GM23338 (cell line): Measurements from ENCODE around the gene PPY. TPM values are rescaled to one million over a fixed set of nuclear protein-coding genes. Genes with fewer than 3 reads are reported as not detected.

Source experiments
- ATAC-seq: fragments of 200-7000 bp; cut with Tn5 transposase; 3 replicates; pipeline ENCODE4 v1.9.1; 2020
- DNase-seq: peaks from one replicate; pipeline ENCODE4 v3.0.0-alpha.2; 2015; ENCODE audit warnings: low spot score
- H2AFZ ChIP-seq: fragments of 200-600 bp; sonication (generic); 2 replicates; pipeline ENCODE4 v1.8.0; 2016; ENCODE audit warnings: antibody characterized with exemption, mild to moderate bottlenecking, moderate library complexity
- H3F3A ChIP-seq: fragments of 200-600 bp; sonication (generic); replicated peaks from 2 replicates; pipeline ENCODE4 v1.8.0; 2017; ENCODE audit warnings: antibody characterized with exemption, mixed run types, low read depth
- H3K27ac ChIP-seq: fragments of 200-600 bp; sonication (generic); 2 replicates; pipeline ENCODE4 v1.6.1; 2016; ENCODE audit warnings: low read depth
- H3K27me3 ChIP-seq: fragments of 200-600 bp; sonication (generic); 2 replicates; pipeline ENCODE4 v1.8.0; 2016; ENCODE audit warnings: mild to moderate bottlenecking, mixed run types, moderate library complexity; ENCODE audit not compliant: insufficient read depth
- H3K36me3 ChIP-seq: fragments of 200-600 bp; sonication (generic); 2 replicates; pipeline ENCODE4 v1.8.0; 2016; ENCODE audit warnings: mild to moderate bottlenecking; ENCODE audit not compliant: insufficient read depth
- H3K4me1 ChIP-seq: fragments of 200-600 bp; sonication (generic); 2 replicates; pipeline ENCODE4 v1.8.0; 2016; ENCODE audit warnings: mild to moderate bottlenecking, moderate library complexity; ENCODE audit not compliant: insufficient read depth
- H3K4me2 ChIP-seq: fragments of 200-600 bp; sonication (generic); 2 replicates; pipeline ENCODE4 v1.7.1; 2017; ENCODE audit warnings: mixed run types
- H3K4me3 ChIP-seq: fragments of 200-600 bp; sonication (generic); 2 replicates; pipeline ENCODE4 v1.6.1; 2016; ENCODE audit warnings: mixed run types
- H3K79me2 ChIP-seq: fragments of 200-600 bp; sonication (generic); replicated peaks from 2 replicates; pipeline ENCODE4 v1.8.0; 2017; ENCODE audit warnings: mild to moderate bottlenecking; ENCODE audit not compliant: insufficient read depth
- H3K9me2 ChIP-seq: fragments of 200-600 bp; sonication (generic); 2 replicates; pipeline ENCODE4 v1.8.0; 2017; ENCODE audit not compliant: insufficient read depth
- H4K20me1 ChIP-seq: fragments of 200-600 bp; sonication (generic); replicated peaks from 2 replicates; pipeline ENCODE4 v1.8.0; 2017; ENCODE audit warnings: mild to moderate bottlenecking; ENCODE audit not compliant: insufficient read depth
- H3K27ac Mint-ChIP-seq: 2 replicates; pipeline ENCODE4 v1.8.0; 2020; ENCODE audit warnings: inconsistent platforms, mild to moderate bottlenecking, moderate library complexity, mixed read lengths
- H3K27me3 Mint-ChIP-seq: 3 replicates; pipeline ENCODE4 v1.8.0; 2022; ENCODE audit warnings: low read depth, mild to moderate bottlenecking, moderate library complexity, mixed read lengths, inconsistent platforms; ENCODE audit not compliant: insufficient read depth, poor library complexity
- H3K36me3 Mint-ChIP-seq: 3 replicates; pipeline ENCODE4 v1.8.0; 2021; ENCODE audit warnings: low read depth, mild to moderate bottlenecking, inconsistent platforms, moderate library complexity, mixed read lengths
- H3K4me1 Mint-ChIP-seq: 3 replicates; pipeline ENCODE4 v1.8.0; 2020; ENCODE audit warnings: mild to moderate bottlenecking, inconsistent platforms, mixed read lengths
- H3K4me3 Mint-ChIP-seq: 3 replicates; pipeline ENCODE4 v1.8.0; 2021; ENCODE audit warnings: moderate library complexity, mild to moderate bottlenecking, inconsistent platforms, mixed read lengths
- H3K9me3 Mint-ChIP-seq: 3 replicates; pipeline ENCODE4 v1.8.0; 2020; ENCODE audit warnings: moderate library complexity, mild to moderate bottlenecking, inconsistent platforms, mixed read lengths
- CREB1 ChIP-seq: fragments of 250-450 bp; sonication (Bioruptor Pico); IDR thresholded peaks from 2 replicates; pipeline ENCODE4 v1.5.0; 2020; ENCODE audit warnings: low read depth, mild to moderate bottlenecking, moderate library complexity
- CTCF ChIP-seq, 2 experiments: fragments of 200-600 bp in 1 of 2; sonication (generic) in 1 of 2; conservative IDR thresholded peaks; 2 replicates each; pipeline versions ENCODE4 v1.5.1 to v1.6.1; 2016 to 2017; ENCODE audit warnings: antibody characterized with exemption in 2 of 2, low read depth in 2 of 2, mild to moderate bottlenecking in 2 of 2, moderate library complexity in 1 of 2
- ETS1 ChIP-seq: IDR thresholded peaks from 2 replicates; pipeline ENCODE4 v1.6.1; 2016; ENCODE audit warnings: antibody characterized with exemption
- EZH2 ChIP-seq: fragments of 200-600 bp; sonication (generic); IDR thresholded peaks from one replicate; pipeline ENCODE4 v1.8.0; 2017; ENCODE audit warnings: antibody characterized with exemption, mild to moderate bottlenecking, low read depth; ENCODE audit not compliant: unreplicated experiment
- EZH2phosphoT487 ChIP-seq: fragments of 200-600 bp; sonication (generic); IDR thresholded peaks from one replicate; pipeline ENCODE4 v1.8.1; 2018; ENCODE audit warnings: antibody characterized with exemption; ENCODE audit not compliant: unreplicated experiment
- JUNB ChIP-seq: IDR thresholded peaks from one replicate; pipeline ENCODE4 v1.6.1; 2016; ENCODE audit warnings: antibody characterized with exemption; ENCODE audit not compliant: unreplicated experiment
- NANOG ChIP-seq: IDR thresholded peaks from 2 replicates; pipeline ENCODE4 v1.6.1; 2016; ENCODE audit warnings: antibody characterized with exemption, borderline replicate concordance
- REST ChIP-seq: IDR thresholded peaks from one replicate; pipeline ENCODE4 v1.6.1; 2018; ENCODE audit warnings: antibody characterized with exemption; ENCODE audit not compliant: unreplicated experiment
- STAT1 ChIP-seq: IDR thresholded peaks from one replicate; pipeline ENCODE4 v1.6.1; 2016; ENCODE audit warnings: antibody characterized with exemption; ENCODE audit not compliant: unreplicated experiment
- ZNF331 ChIP-seq: fragments of 250-450 bp; sonication (Bioruptor Pico); IDR thresholded peaks from 2 replicates; pipeline ENCODE4 v1.5.0; 2020; ENCODE audit warnings: low read depth, mild to moderate bottlenecking, moderate library complexity
- polyA plus RNA-seq: library from polyadenylated mRNA; unstranded; fragments of >200 nt; fragmentation: Nextera tagmentation; extraction: Ambion mirVana; gene quantifications from 2 replicates; pipeline ENCODE4 v1.2.1, GENCODE V29; 2016
- total RNA-seq: library from RNA; depleted of rRNA; stranded (reverse); fragments of >200 nt; shearing (Covaris generic); gene quantifications from 2 replicates; pipeline ENCODE4 v1.2.3, GENCODE V29; 2014

Gene PPY
- total and polyA plus RNA-seq, 2 experiments from 2014 or later, result 0.94 TPM; not detected in 1

GRCh38 chr17:43970366-43970765 is 28.1 kb upstream of the PPY start (continued):
- TF ChIP-seq REST (no peak), CTCF (conservative IDR thresholded peaks at IDR 0.05; ENCODE audit: low read depth in 2 of 2) (no peak), JUNB (no peak), STAT1 (no peak), EZH2phosphoT487 (no peak), ETS1 (no peak)

- H3K79me2 ChIP-seq, result no peaks in the 10 kb centered on the region
- H3K36me3 ChIP-seq, result no peaks in the 10 kb centered on the region
- no peaks in the 10 kb centered on the region for H3K27me3 ChIP-seq
- no peak for TF ChIP-seq ETS1
- no peak for TF ChIP-seq NANOG
- no peak for TF ChIP-seq STAT1
- TF ChIP-seq CREB1, result no peak
- no peak for TF ChIP-seq ZNF331 (CRISPR knock-in tag)
- TF ChIP-seq REST, result no peak
- TF ChIP-seq EZH2, result no peak
- TF ChIP-seq EZH2phosphoT487, result no peak
- H3K27ac ChIP-seq, result no peak overlapping the region
- H3K4me1 ChIP-seq, result no peaks in the 10 kb centered on the region
- no peaks in the 10 kb centered on the region for H3K9me2 ChIP-seq
- peak overlapping the region; percentile 69; the same call in 1 of the 2 replicates for H2AFZ ChIP-seq
- H3F3A ChIP-seq, result no peaks in the 10 kb centered on the region
- no peak overlapping the region for H3K4me2 ChIP-seq
- Mint-ChIP-seq H3K4me1 (no peaks in the 10 kb centered on the region), H3K9me3 (no peaks in the 10 kb centered on the region), H3K27me3 (peaks cover 5% of the 10 kb centered on the region), H3K36me3 (no peaks in the 10 kb centered on the region), H3K27ac (no peak overlapping the region), H3K4me3 (no peak overlapping the region)
- ATAC-seq (no peak), DNase-seq (no peak)
- no peak overlapping the region for H3K4me3 ChIP-seq
- H4K20me1 ChIP-seq, result no peaks in the 10 kb centered on the region; the same call in 1 of the 2 replicates
These were observed 25.1 kb upstream of the PPY start for GRCh38 chr17:43967251-43967875.
